Breast epithelium (tissue), 4 donors: ENCODE results near the gene TMEM167A. TPM values are rescaled to one million over a fixed set of nuclear protein-coding genes. Genes with fewer than 3 reads are reported as not detected.

Experiments
- DNase-seq, 2 donors: peaks; one replicate each; pipeline ENCODE4 v3.0.0-alpha.2; 2019; ENCODE audit warnings: low spot score in 2 of 2
- H3K27ac ChIP-seq, 2 donors: fragments of 200-600 bp; sonication (generic) in 1 of 2; one replicate each; pipeline ENCODE4 v1.5.1; 2016 to 2019; ENCODE audit warnings: mild to moderate bottlenecking in 1 of 2
- H3K27me3 ChIP-seq, 2 donors: fragments of 200-600 bp; sonication (generic) in 1 of 2; one replicate each; pipeline versions ENCODE4 v1.5.1 to v1.6.0; 2017 to 2019; ENCODE audit warnings: control low read depth in 1 of 2, mild to moderate bottlenecking in 1 of 2
- H3K36me3 ChIP-seq: fragments of 200-600 bp; one replicate; pipeline ENCODE4 v1.5.1; 2019
- H3K4me1 ChIP-seq, 2 donors: fragments of 200-600 bp; sonication (generic); one replicate each; pipeline ENCODE4 v1.5.1; 2016 to 2019; ENCODE audit warnings: control low read depth in 1 of 2
- H3K4me3 ChIP-seq, 3 donors: fragments of 200-600 bp; sonication (generic); 1 replicate in 2 of 3; 2 replicates in 1 of 3; pipeline ENCODE4 v1.5.1; 2016 to 2019; ENCODE audit warnings: mild to moderate bottlenecking in 3 of 3, moderate library complexity in 2 of 3
- H3K9me3 ChIP-seq, 2 donors: fragments of 200-600 bp; sonication (generic) in 1 of 2; one replicate each; pipeline ENCODE4 v1.5.1; 2016 to 2019; ENCODE audit warnings: control low read depth in 1 of 2
- CTCF ChIP-seq, 3 donors: fragments of 450-650 bp; IDR thresholded peaks; one replicate each; pipeline ENCODE4 v1.5.1; 2016 to 2017; ENCODE audit warnings: antibody characterized with exemption in 3 of 3, mild to moderate bottlenecking in 3 of 3, moderate library complexity in 3 of 3
- POLR2A ChIP-seq: fragments of 450-650 bp; IDR thresholded peaks from one replicate; pipeline ENCODE4 v1.6.1; 2016; ENCODE audit warnings: antibody characterized with exemption, mild to moderate bottlenecking, moderate library complexity
- POLR2AphosphoS5 ChIP-seq, 3 donors: sonication (generic); formaldehyde crosslinking; IDR thresholded peaks; one replicate each; pipeline ENCODE4 v1.6.1; 2017; ENCODE audit warnings: antibody characterized with exemption in 3 of 3
- intact Hi-C: fragments of 100-400 bp; cut with DNase I; formaldehyde crosslinking; loops from one replicate; pipeline ENCODE4 v1.15.1; 2023; ENCODE audit warnings: low total_unique reads
- total RNA-seq, 3 donors: library from RNA; depleted of rRNA; stranded (reverse); fragments of >200 nt; gene quantifications; one replicate each; pipeline ENCODE4 v1.1.0, GENCODE V29; 2016

TMEM167A gene
- total RNA-seq, 3 donors from 2014 or later, result 42.4 to 58.9 (median 53.4) TPM

GRCh38 chr5:83036991-83037575 is 40.1 kb downstream of the TMEM167A start:
- Histone ChIP-seq H3K9me3 (no peaks in the 10 kb centered on the region), H3K36me3 (no peaks in the 10 kb centered on the region), H3K27me3 (no peaks in the 10 kb centered on the region), H3K4me3 (no peak overlapping the region), H3K4me1 (no peaks in the 10 kb centered on the region), H3K27ac (no peak overlapping the region)
- intact Hi-C loops, result no loop called here
- no peak for DNase-seq
- TF ChIP-seq POLR2A (no peak), POLR2AphosphoS5 (IDR thresholded peaks at IDR 0.05) (no peak), CTCF (IDR thresholded peaks at IDR 0.05) (no peak)

GRCh38 chr5:83035373-83036100 is 41.7 kb downstream of the TMEM167A start:
- no peaks in the 10 kb centered on the region for H3K36me3 ChIP-seq
- H3K27ac ChIP-seq, result no peak overlapping the region
- no peak for DNase-seq
- intact Hi-C loops, result no loop called here
- H3K9me3 ChIP-seq, result no peaks in the 10 kb centered on the region
- no peak overlapping the region for H3K4me3 ChIP-seq
- H3K27me3 ChIP-seq, result no peaks in the 10 kb centered on the region
- H3K4me1 ChIP-seq, result no peaks in the 10 kb centered on the region
- no peak for TF ChIP-seq POLR2A
- no peak for TF ChIP-seq POLR2AphosphoS5 (IDR thresholded peaks at IDR 0.05)
- TF ChIP-seq CTCF (IDR thresholded peaks at IDR 0.05), result no peak

GRCh38 chr5:83034528-83035207 is 42.5 kb downstream of the TMEM167A start:
- H3K4me1 ChIP-seq, result no peaks in the 10 kb centered on the region
- H3K27me3 ChIP-seq, result no peaks in the 10 kb centered on the region
- H3K36me3 ChIP-seq, result no peaks in the 10 kb centered on the region
- no peak overlapping the region for H3K27ac ChIP-seq
- TF ChIP-seq CTCF (IDR thresholded peaks at IDR 0.05), result no peak
- no peak for TF ChIP-seq POLR2A
- TF ChIP-seq POLR2AphosphoS5 (IDR thresholded peaks at IDR 0.05), result no peak
- no peak for DNase-seq
- H3K4me3 ChIP-seq, result no peak overlapping the region
- intact Hi-C loops, result no loop called here
- no peaks in the 10 kb centered on the region for H3K9me3 ChIP-seq

- no peaks in the 10 kb centered on the region for H3K27me3 ChIP-seq
- H3K36me3 ChIP-seq, result no peaks in the 10 kb centered on the region
- no peak overlapping the region for H3K4me3 ChIP-seq
- no peak overlapping the region for H3K27ac ChIP-seq
- TF ChIP-seq CTCF (IDR thresholded peaks at IDR 0.05), result no peak
- no peak for TF ChIP-seq POLR2AphosphoS5 (IDR thresholded peaks at IDR 0.05)
- no peak for TF ChIP-seq POLR2A
- H3K9me3 ChIP-seq, result no peaks in the 10 kb centered on the region
- intact Hi-C loops, result no loop called here
- H3K4me1 ChIP-seq, result no peaks in the 10 kb centered on the region
- no peak for DNase-seq
Observed at GRCh38 chr5:83034036-83034435, 43.2 kb downstream of the TMEM167A start.

- intact Hi-C loops, result no loop called here
- TF ChIP-seq CTCF (IDR thresholded peaks at IDR 0.05), result no peak
- no peak for TF ChIP-seq POLR2A
- no peak for TF ChIP-seq POLR2AphosphoS5 (IDR thresholded peaks at IDR 0.05)
- Histone ChIP-seq H3K36me3 (no peaks in the 10 kb centered on the region), H3K4me1 (no peaks in the 10 kb centered on the region), H3K9me3 (no peaks in the 10 kb centered on the region), H3K27ac (no peak overlapping the region), H3K4me3 (no peak overlapping the region), H3K27me3 (no peaks in the 10 kb centered on the region)
- no peak for DNase-seq
Observed at GRCh38 chr5:83031381-83031780, 45.8 kb downstream of the TMEM167A start.
